Natural killer cell (primary cell): Measurements from ENCODE around the gene TRAPPC3L. TPM values are rescaled to one million over a fixed set of nuclear protein-coding genes. Genes with fewer than 3 reads are reported as not detected.

Source experiments
- ATAC-seq, 3 donors: fragments of 150-1000 bp in 2 of 3; fragments of 200-7000 bp in 1 of 3; cut with Tn5 transposase; 1 replicate in 1 of 3; 2 replicates in 2 of 3; pipeline ENCODE4 v1.10.0; 2021; ENCODE audit warnings: mild to moderate bottlenecking in 2 of 3, moderate library complexity in 2 of 3
- DNase-seq, 2 donors: peaks; one replicate each; pipeline versions ENCODE4 v3.0.0 to v3.0.0-alpha.2; 2013 to 2021; ENCODE audit warnings: mixed read lengths in 1 of 2
- H3K27ac ChIP-seq: one replicate; pipeline ENCODE4 v1.5.1; 2013; ENCODE audit warnings: mild to moderate bottlenecking, low read length
- H3K27me3 ChIP-seq: one replicate; pipeline ENCODE4 v1.6.1; 2013; ENCODE audit warnings: low read length; ENCODE audit not compliant: control insufficient read depth, insufficient read depth
- H3K36me3 ChIP-seq: one replicate; pipeline ENCODE4 v1.6.1; 2013; ENCODE audit warnings: low read length; ENCODE audit not compliant: control insufficient read depth, insufficient read depth
- H3K4me1 ChIP-seq: one replicate; pipeline ENCODE4 v1.6.1; 2013; ENCODE audit warnings: low read length; ENCODE audit not compliant: control insufficient read depth, insufficient read depth
- H3K4me3 ChIP-seq: one replicate; pipeline ENCODE4 v1.5.1; 2013; ENCODE audit warnings: low read length
- H3K9me3 ChIP-seq: one replicate; pipeline ENCODE4 v1.6.1; 2013; ENCODE audit warnings: low read length; ENCODE audit not compliant: control insufficient read depth, insufficient read depth
- H3K27ac Mint-ChIP-seq, 2 donors: one replicate each; pipeline ENCODE4 v1.8.0; 2022; ENCODE audit warnings: mild to moderate bottlenecking in 2 of 2, mixed read lengths in 2 of 2, moderate library complexity in 1 of 2
- H3K27me3 Mint-ChIP-seq, 2 donors: one replicate each; pipeline ENCODE4 v1.8.0; 2022; ENCODE audit warnings: low read depth in 2 of 2, mixed read lengths in 2 of 2
- H3K36me3 Mint-ChIP-seq: one replicate; pipeline ENCODE4 v1.8.0; 2022; ENCODE audit warnings: mixed read lengths
- H3K4me1 Mint-ChIP-seq, 2 donors: one replicate each; pipeline ENCODE4 v1.8.0; 2022; ENCODE audit warnings: mixed read lengths in 2 of 2
- H3K4me3 Mint-ChIP-seq: one replicate; pipeline ENCODE4 v1.8.0; 2022; ENCODE audit warnings: mild to moderate bottlenecking, moderate library complexity, mixed read lengths
- H3K9me3 Mint-ChIP-seq, 2 donors: one replicate each; pipeline ENCODE4 v1.8.0; 2022; ENCODE audit warnings: mixed read lengths in 2 of 2
- WGBS: methylation state at CpG from one replicate; pipeline ENCODE4 v1.1.7; 2013; ENCODE audit warnings: missing lambda C conversion rate; ENCODE audit not compliant: insufficient coverage; 5-methylcytosine and 5-hydroxymethylcytosine counted together
- intact Hi-C: fragments of 100-400 bp; cut with micrococcal nuclease; formaldehyde crosslinking; loops from one replicate; pipeline ENCODE4 v1.14.2; 2022
- total RNA-seq, 4 donors: library from RNA; stranded (reverse); fragments of 120-200 nt in 1 of 4; gene quantifications; one replicate each; pipeline versions ENCODE4 v1.2.3 to v1.2.4, GENCODE V29; 2013 to 2022
- TF ChIP-seq, protein P1 (sequence below): fragments of 200-600 bp; IDR thresholded peaks from one replicate; pipeline ENCODE4 v1.8.0; 2022; ENCODE audit warnings: antibody characterized with exemption

TRAPPC3L gene
- total RNA-seq, 3 donors from 2014 or later (not counting 1 experiment from before 2014, with no cell fraction given): 0.66 TPM; not detected in 2

DNA sequence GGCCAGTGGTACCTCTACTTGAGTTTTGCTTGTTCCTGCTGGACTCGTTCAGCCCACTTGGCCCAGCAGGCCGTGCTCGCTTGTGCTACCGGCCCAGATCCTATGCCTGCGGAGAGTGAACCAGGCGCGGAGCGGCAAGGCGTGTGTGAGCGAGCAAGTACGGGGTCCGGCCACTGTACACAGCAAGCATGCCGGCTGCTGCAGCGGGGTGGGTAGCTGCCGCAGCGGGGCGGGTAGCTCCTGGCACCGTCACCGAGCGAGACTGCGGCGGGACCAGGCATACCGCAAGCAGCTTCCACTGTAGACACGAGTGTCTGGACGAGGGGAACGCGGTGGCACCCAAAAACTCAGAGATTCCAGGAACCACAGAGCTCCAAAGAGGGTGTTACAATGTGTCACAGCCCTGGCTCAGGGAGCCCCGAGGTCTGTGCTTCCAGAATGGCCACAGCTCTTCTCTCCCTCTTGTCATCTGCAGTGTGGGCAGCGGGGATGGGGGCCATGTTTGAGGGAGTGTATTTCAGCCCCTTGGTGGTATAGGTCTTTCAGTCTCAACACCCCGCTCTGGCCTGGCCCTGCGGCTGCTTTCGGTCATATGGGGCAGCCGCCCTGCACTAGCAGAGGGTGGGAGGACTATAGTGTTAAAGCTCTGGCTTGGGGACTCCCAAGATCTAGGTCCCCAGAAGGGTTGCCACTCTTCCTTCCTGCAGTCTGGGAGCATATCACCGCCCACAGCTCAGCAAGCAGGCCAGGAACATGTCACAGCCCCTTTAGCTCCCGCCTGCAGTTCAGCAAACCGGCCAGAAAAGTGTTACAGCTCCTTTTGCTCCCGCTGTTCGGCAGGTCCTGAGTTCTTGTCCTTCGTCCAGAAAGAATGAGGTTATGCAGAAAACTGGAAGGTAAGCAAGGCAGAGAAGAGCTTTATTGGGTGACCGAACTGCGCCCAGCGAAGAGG is 19.7 kb upstream of the TRAPPC3L start:
- H3K27ac ChIP-seq: no peak overlapping the region
- H3K27me3 Mint-ChIP-seq: peaks cover 35 to 41% of the 10 kb centered on the region in 2 donors
- peaks cover 8% of the 10 kb centered on the region for H3K4me1 ChIP-seq
- TF ChIP-seq, protein P1, sequence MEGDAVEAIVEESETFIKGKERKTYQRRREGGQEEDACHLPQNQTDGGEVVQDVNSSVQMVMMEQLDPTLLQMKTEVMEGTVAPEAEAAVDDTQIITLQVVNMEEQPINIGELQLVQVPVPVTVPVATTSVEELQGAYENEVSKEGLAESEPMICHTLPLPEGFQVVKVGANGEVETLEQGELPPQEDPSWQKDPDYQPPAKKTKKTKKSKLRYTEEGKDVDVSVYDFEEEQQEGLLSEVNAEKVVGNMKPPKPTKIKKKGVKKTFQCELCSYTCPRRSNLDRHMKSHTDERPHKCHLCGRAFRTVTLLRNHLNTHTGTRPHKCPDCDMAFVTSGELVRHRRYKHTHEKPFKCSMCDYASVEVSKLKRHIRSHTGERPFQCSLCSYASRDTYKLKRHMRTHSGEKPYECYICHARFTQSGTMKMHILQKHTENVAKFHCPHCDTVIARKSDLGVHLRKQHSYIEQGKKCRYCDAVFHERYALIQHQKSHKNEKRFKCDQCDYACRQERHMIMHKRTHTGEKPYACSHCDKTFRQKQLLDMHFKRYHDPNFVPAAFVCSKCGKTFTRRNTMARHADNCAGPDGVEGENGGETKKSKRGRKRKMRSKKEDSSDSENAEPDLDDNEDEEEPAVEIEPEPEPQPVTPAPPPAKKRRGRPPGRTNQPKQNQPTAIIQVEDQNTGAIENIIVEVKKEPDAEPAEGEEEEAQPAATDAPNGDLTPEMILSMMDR: no peak
- no peaks in the 10 kb centered on the region for H3K36me3 Mint-ChIP-seq
- H3K4me3 Mint-ChIP-seq: no peak overlapping the region
- peak in 1 of 2 donors; percentile 42 for DNase-seq
- H3K4me1 Mint-ChIP-seq: peaks cover 5% of the 10 kb centered on the region in 2 donors
- H3K27me3 ChIP-seq: peaks cover 10% of the 10 kb centered on the region
- no peaks in the 10 kb centered on the region for H3K9me3 Mint-ChIP-seq
- no peaks in the 10 kb centered on the region for H3K36me3 ChIP-seq
- H3K4me3 ChIP-seq: no peak overlapping the region
- peak; percentile 14 to 56 (median 36) for ATAC-seq
- no peak overlapping the region for H3K27ac Mint-ChIP-seq
- no peaks in the 10 kb centered on the region for H3K9me3 ChIP-seq
- intact Hi-C loops: loop anchor here (5.0 kb wide), 1 partner anchor 348 kb away; no protein-coding TSS in a partner anchor
- 56% methylated on average over 42 of the region's 42 CpGs for WGBS

- ATAC-seq (no peak), DNase-seq (no peak)
- intact Hi-C loops: loop anchor here (5.0 kb wide), 1 partner anchor 347 kb away; no protein-coding TSS in a partner anchor
- Mint-ChIP-seq H3K9me3 (no peaks in the 10 kb centered on the region), H3K4me1 (no peaks in the 10 kb centered on the region), H3K27me3 (peaks cover 35 to 41% of the 10 kb centered on the region in 2 donors), H3K36me3 (no peaks in the 10 kb centered on the region), H3K27ac (no peak overlapping the region), H3K4me3 (no peak overlapping the region)
- 84% methylated on average over 6 of the region's 7 CpGs for WGBS
- Histone ChIP-seq H3K27ac (no peak overlapping the region), H3K27me3 (peaks cover 10% of the 10 kb centered on the region), H3K36me3 (no peaks in the 10 kb centered on the region), H3K9me3 (no peaks in the 10 kb centered on the region), H3K4me1 (peaks cover 8% of the 10 kb centered on the region), H3K4me3 (no peak overlapping the region)
- TF ChIP-seq, protein P1: no peak
Observed at GRCh38 chr6:116564311-116564710, 18.8 kb upstream of the TRAPPC3L start.

GRCh38 chr6:116563830-116564229 is 18.3 kb upstream of the TRAPPC3L start:
- H3K4me3 ChIP-seq: no peak overlapping the region
- no peak overlapping the region for H3K27ac ChIP-seq
- DNase-seq (no peak), ATAC-seq (no peak)
- H3K4me1 Mint-ChIP-seq: no peaks in the 10 kb centered on the region
- WGBS: 92% methylated on average over 9 of the region's 9 CpGs
- H3K4me1 ChIP-seq: peaks cover 8% of the 10 kb centered on the region
- H3K36me3 ChIP-seq: no peaks in the 10 kb centered on the region
- no peaks in the 10 kb centered on the region for H3K9me3 ChIP-seq
- peaks cover 10% of the 10 kb centered on the region for H3K27me3 ChIP-seq
- no peaks in the 10 kb centered on the region for H3K9me3 Mint-ChIP-seq
- H3K27me3 Mint-ChIP-seq: peaks cover 35 to 41% of the 10 kb centered on the region in 2 donors
- H3K36me3 Mint-ChIP-seq: no peaks in the 10 kb centered on the region
- intact Hi-C loops: loop anchor here (5.0 kb wide), 1 partner anchor 347 kb away; no protein-coding TSS in a partner anchor
- H3K4me3 Mint-ChIP-seq: no peak overlapping the region
- H3K27ac Mint-ChIP-seq: no peak overlapping the region
- TF ChIP-seq, protein P1: no peak
